IMR-90 (cell line): ENCODE measurements around the gene STK35. TPM values are rescaled to one million over a fixed set of nuclear protein-coding genes. Genes with fewer than 3 reads are reported as not detected.
A peak's percentile ranks its signal among the peaks of the same experiment; 100 is the strongest.

Source experiments
- ATAC-seq: fragments of 200-7000 bp; cut with Tn5 transposase; 2 replicates; pipeline ENCODE4 v1.9.1; 2020; ENCODE audit warnings: low read depth, mild to moderate bottlenecking, moderate library complexity
- BruUV-seq: library from RNA; stranded (reverse); fragments of 400-500 nt; replicated peaks from 2 replicates; lab custom pipeline; 2021; lab: Mats Ljungman, UMichigan
- CTCF ChIA-PET: fragments of 300-600 bp; formaldehyde crosslinking; extraction: SDS; loops from one replicate; lab custom pipeline; 2021; ENCODE audit warnings: antibody characterized with exemption; lab: Yijun Ruan, JAX
- POLR2A ChIA-PET: fragments of 300-600 bp; sonication (Branson Sonifier 250); formaldehyde crosslinking; loops from one replicate; lab custom pipeline; 2022; ENCODE audit warnings: antibody characterized with exemption; ENCODE audit not compliant: unreplicated experiment; lab: Charles Lee
- DNase-seq: peaks from one replicate; pipeline ENCODE4 v3.0.0; 2013
- H2AFZ ChIP-seq: replicated peaks from 2 replicates; pipeline ENCODE3; 2013; ENCODE audit warnings: low read length, mild to moderate bottlenecking; ENCODE audit not compliant: poor library complexity
- H2AK5ac ChIP-seq: 2 replicates; pipeline ENCODE4 v1.6.1; 2013; ENCODE audit warnings: low read depth, low read length, inconsistent platforms
- H2AK9ac ChIP-seq: replicated peaks from 2 replicates; pipeline ENCODE3; 2013; ENCODE audit warnings: mild to moderate bottlenecking, low read depth, low read length, moderate library complexity; ENCODE audit not compliant: poor library complexity
- H2BK120ac ChIP-seq: 2 replicates; pipeline ENCODE4 v1.6.1; 2013; ENCODE audit warnings: low read depth, low read length, inconsistent platforms
- H2BK15ac ChIP-seq: 3 replicates; pipeline ENCODE4 v1.6.1; 2013; ENCODE audit warnings: low read depth, low read length, inconsistent platforms
- H2BK20ac ChIP-seq: 2 replicates; pipeline ENCODE4 v1.6.1; 2013; ENCODE audit warnings: low read depth, mild to moderate bottlenecking, inconsistent platforms, low read length, moderate library complexity
- H2BK5ac ChIP-seq: 2 replicates; pipeline ENCODE4 v1.6.1; 2013; ENCODE audit warnings: mild to moderate bottlenecking, low read depth, low read length, inconsistent platforms; ENCODE audit not compliant: poor library complexity, severe bottlenecking
- H3K14ac ChIP-seq: replicated peaks from 2 replicates; pipeline ENCODE4 v1.6.1; 2013; ENCODE audit warnings: low read depth, low read length, inconsistent platforms
- H3K18ac ChIP-seq: 2 replicates; pipeline ENCODE4 v1.6.1; 2013; ENCODE audit warnings: low read depth, low read length, control low read depth
- H3K23ac ChIP-seq: 2 replicates; pipeline ENCODE4 v1.6.1; 2013; ENCODE audit warnings: low read depth, low read length, inconsistent platforms
- H3K27ac ChIP-seq: 2 replicates; pipeline ENCODE4 v1.5.1; 2013; ENCODE audit warnings: mild to moderate bottlenecking, control low read depth, low read length; ENCODE audit not compliant: insufficient read depth
- H3K27me3 ChIP-seq: 2 replicates; pipeline ENCODE4 v1.6.1; 2013; ENCODE audit warnings: low read length; ENCODE audit not compliant: control insufficient read depth, insufficient read depth
- H3K36me3 ChIP-seq: 2 replicates; pipeline ENCODE4 v1.6.1; 2013; ENCODE audit warnings: low read length, mixed read lengths; ENCODE audit not compliant: control insufficient read depth, insufficient read depth
- H3K4ac ChIP-seq: 2 replicates; pipeline ENCODE4 v1.6.1; 2013; ENCODE audit warnings: low read depth, low read length, inconsistent platforms
- H3K4me1 ChIP-seq: 2 replicates; pipeline ENCODE4 v1.6.1; 2013; ENCODE audit warnings: low read length, mixed read lengths; ENCODE audit not compliant: control insufficient read depth, insufficient read depth
- H3K4me2 ChIP-seq: 2 replicates; pipeline ENCODE4 v1.6.1; 2013; ENCODE audit warnings: low read depth, mild to moderate bottlenecking, control low read depth, low read length, moderate library complexity
- H3K4me3 ChIP-seq: 2 replicates; pipeline ENCODE4 v1.5.1; 2013; ENCODE audit warnings: low read depth, mild to moderate bottlenecking, control low read depth, low read length, moderate library complexity; ENCODE audit not compliant: insufficient read depth
- H3K56ac ChIP-seq: 2 replicates; pipeline ENCODE4 v1.6.1; 2013; ENCODE audit warnings: low read length, inconsistent platforms; ENCODE audit not compliant: insufficient read depth; ENCODE audit errors: extremely low read depth
- H3K79me1 ChIP-seq, 2 experiments: 2 replicates each; pipeline ENCODE4 v1.6.1; 2013; ENCODE audit warnings: low read length in 2 of 2, inconsistent platforms in 1 of 2, low read depth in 1 of 2
- H3K9ac ChIP-seq: 2 replicates; pipeline ENCODE4 v1.6.1; 2013; ENCODE audit warnings: low read depth, low read length, control low read depth
- H3K9me1 ChIP-seq: 2 replicates; pipeline ENCODE4 v1.6.1; 2013; ENCODE audit warnings: low read length, inconsistent platforms; ENCODE audit not compliant: insufficient read depth
- H3K9me3 ChIP-seq: 2 replicates; pipeline ENCODE4 v1.6.1; 2013; ENCODE audit warnings: low read length; ENCODE audit not compliant: control insufficient read depth, insufficient read depth
- H4K20me1 ChIP-seq: 2 replicates; pipeline ENCODE4 v1.6.1; 2013; ENCODE audit warnings: low read length, inconsistent platforms; ENCODE audit not compliant: insufficient read depth
- H4K5ac ChIP-seq: 2 replicates; pipeline ENCODE4 v1.6.1; 2013; ENCODE audit warnings: mild to moderate bottlenecking, low read depth, low read length, control low read depth
- H4K8ac ChIP-seq, 2 experiments: 2 replicates each; pipeline ENCODE4 v1.6.1; 2013; ENCODE audit warnings: low read depth in 2 of 2, low read length in 2 of 2, control low read depth in 1 of 2, inconsistent platforms in 1 of 2
- H4K91ac ChIP-seq: 2 replicates; pipeline ENCODE4 v1.6.1; 2013; ENCODE audit warnings: low read depth, low read length, inconsistent platforms; ENCODE audit not compliant: insufficient read depth
- BHLHE40 ChIP-seq: fragments of 150-350 bp; IDR thresholded peaks from 2 replicates; pipeline ENCODE4 v1.6.1; 2016; ENCODE audit warnings: mild to moderate bottlenecking, low read depth, low read length
- CHD1 ChIP-seq: IDR thresholded peaks from 2 replicates; pipeline ENCODE4 v1.6.1; 2012; ENCODE audit warnings: low read depth, low read length, improper control_type of control experiment
- CTCF ChIP-seq: conservative IDR thresholded peaks from 2 replicates; pipeline ENCODE4 v1.5.1; 2012; ENCODE audit warnings: mild to moderate bottlenecking, low read depth, low read length, improper control_type of control experiment
- ELK1 ChIP-seq: fragments of 150-350 bp; IDR thresholded peaks from 2 replicates; pipeline ENCODE4 v1.6.1; 2016; ENCODE audit warnings: low read depth, mild to moderate bottlenecking, low read length, moderate library complexity, borderline replicate concordance
- MAFK ChIP-seq: IDR thresholded peaks from 2 replicates; pipeline ENCODE4 v1.6.1; 2012; ENCODE audit warnings: low read depth, low read length, improper control_type of control experiment
- MXI1 ChIP-seq: IDR thresholded peaks from 2 replicates; pipeline ENCODE4 v1.6.1; 2012; ENCODE audit warnings: low read depth, mild to moderate bottlenecking, low read length, moderate library complexity, borderline replicate concordance
- NFE2L2 ChIP-seq: fragments of 150-350 bp; IDR thresholded peaks from 2 replicates; pipeline ENCODE4 v1.6.1; 2016; ENCODE audit warnings: low read depth, mild to moderate bottlenecking, low read length
- POLR2A ChIP-seq: IDR thresholded peaks from 2 replicates; pipeline ENCODE4 v1.6.1; 2012; ENCODE audit warnings: mild to moderate bottlenecking, low read depth, low read length
- RAD21 ChIP-seq: IDR thresholded peaks from 2 replicates; pipeline ENCODE4 v1.6.1; 2012; ENCODE audit warnings: low read length, improper control_type of control experiment
- RCOR1 ChIP-seq: IDR thresholded peaks from 2 replicates; pipeline ENCODE4 v1.6.1; 2012; ENCODE audit warnings: mild to moderate bottlenecking, low read length, improper control_type of control experiment; ENCODE audit not compliant: insufficient replicate concordance
- RFX5 ChIP-seq: IDR thresholded peaks from 2 replicates; pipeline ENCODE4 v1.8.0; 2012; ENCODE audit warnings: low read depth, mild to moderate bottlenecking, low read length, moderate library complexity
- SMC3 ChIP-seq: fragments of 150-350 bp; IDR thresholded peaks from 2 replicates; pipeline ENCODE4 v1.6.1; 2016; ENCODE audit warnings: low read depth, mild to moderate bottlenecking, antibody characterized with exemption, low read length, moderate library complexity
- USF2 ChIP-seq: fragments of 150-350 bp; IDR thresholded peaks from 2 replicates; pipeline ENCODE4 v1.6.1; 2017; ENCODE audit warnings: mild to moderate bottlenecking, antibody characterized with exemption, low read length, low read depth
- WGBS, 2 experiments: methylation state at CpG; one replicate each; pipeline versions ENCODE4 v1.1.5 to v1.1.7; 2013; ENCODE audit warnings: missing lambda C conversion rate in 2 of 2; ENCODE audit not compliant: insufficient read length in 1 of 2; ENCODE audit errors: extremely low coverage in 2 of 2; 5-methylcytosine and 5-hydroxymethylcytosine counted together
- dilution Hi-C: fragments of 300-500 bp; cut with HindIII; formaldehyde crosslinking; loops from one replicate; pipeline ENCODE4 v1.14.3; 2018; ENCODE audit warnings: low sequenced_read_pairs; ENCODE audit not compliant: unreplicated experiment
- in situ Hi-C: fragments of 300-500 bp; cut with MboI; formaldehyde crosslinking; loops from 3 replicates; pipeline ENCODE4 v1.14.3; 2019; ENCODE audit warnings: low sequenced_read_pairs, inconsistent platforms, mixed read lengths
- intact Hi-C: fragments of 100-400 bp; cut with micrococcal nuclease; formaldehyde crosslinking; loops from 2 replicates; pipeline ENCODE4 v1.10.0; 2022
- polyA plus RNA-seq, 3 experiments: library from polyadenylated mRNA; depleted of rRNA; stranded (reverse); fragments of >200 nt; gene quantifications; 2 replicates each; pipeline ENCODE4 v1.2.3, GENCODE V29; 2012; ENCODE audit warnings: low replicate concordance in 1 of 3
- total RNA-seq: library from RNA; depleted of rRNA; stranded (reverse); fragments of >200 nt; gene quantifications from 2 replicates; pipeline ENCODE4 v1.2.3, GENCODE V29; 2012

Gene STK35
- total and polyA plus RNA-seq, 2 of the 4 experiments (the other 2 are of a cell fraction), result 11.1 to 12.0 TPM

GRCh38 chr20:2141600-2142575, 40.3 kb downstream of the STK35 start:
- Histone ChIP-seq H3K14ac (no peak overlapping the region), H4K20me1 (peaks cover 24% of the 10 kb centered on the region), H2BK15ac (no peak overlapping the region), H2AK9ac (no peak overlapping the region), H3K4me3 (no peak overlapping the region), H2BK120ac (no peak overlapping the region), H3K9me3 (no peaks in the 10 kb centered on the region), H3K27me3 (no peaks in the 10 kb centered on the region), H3K23ac (no peak overlapping the region), H4K5ac (no peak overlapping the region), H3K79me1 (peaks cover 49 to 88% of the 10 kb centered on the region in 2 experiments), H3K4ac (no peak overlapping the region), H2BK5ac (no peak overlapping the region), H3K18ac (peak overlapping the region; percentile 28; the same call in 1 of the 2 replicates), H2BK20ac (no peak overlapping the region), H3K4me2 (no peak overlapping the region), H3K56ac (no peak overlapping the region), H4K8ac (no peak overlapping the region), H2AFZ (no peak overlapping the region), H2AK5ac (0 out of 2 replicates have a peak overlapping the region, but pooled peaks have one; percentile 11), H3K4me1 (peaks cover 25% of the 10 kb centered on the region), H3K9ac (no peak overlapping the region), H3K27ac (no peak overlapping the region), H3K36me3 (peaks cover 13% of the 10 kb centered on the region), H4K91ac (peak overlapping the region; percentile 9; the same call in 1 of the 2 replicates), H3K9me1 (peaks cover 11% of the 10 kb centered on the region)
- ATAC-seq, result no peak
- dilution Hi-C loops, result no loop called here
- no TSS peak for BruUV-seq
- POLR2A ChIA-PET, result no interaction called here
- intact Hi-C loops, result no loop called here
- WGBS, 2 experiments, result 100% methylated on average over 4 of the region's 10 CpGs; no CpG with 5 or more reads in 1 of the 2 experiments
- no peak for DNase-seq
- in situ Hi-C loops, result no loop called here
- CTCF ChIA-PET, result interaction anchor here (0.7 kb wide), 1 partner anchor 211 kb away, joined by 3 read pairs; no protein-coding TSS in a partner anchor
- TF ChIP-seq POLR2A (no peak), CTCF (no peak), ELK1 (no peak), RCOR1 (no peak), USF2 (no peak), MXI1 (no peak), CHD1 (no peak), BHLHE40 (no peak), RAD21 (no peak), RFX5 (no peak), NFE2L2 (no peak), SMC3 (no peak), MAFK (no peak)
